ENCODE results near the gene PUM2. TPM values are rescaled to one million over a fixed set of nuclear protein-coding genes. Genes with fewer than 3 reads are reported as not detected.

Gene PUM2
- total RNA-seq, 3 donors from 2014 or later, result 93.5 to 155 (median 115) TPM

DNA sequence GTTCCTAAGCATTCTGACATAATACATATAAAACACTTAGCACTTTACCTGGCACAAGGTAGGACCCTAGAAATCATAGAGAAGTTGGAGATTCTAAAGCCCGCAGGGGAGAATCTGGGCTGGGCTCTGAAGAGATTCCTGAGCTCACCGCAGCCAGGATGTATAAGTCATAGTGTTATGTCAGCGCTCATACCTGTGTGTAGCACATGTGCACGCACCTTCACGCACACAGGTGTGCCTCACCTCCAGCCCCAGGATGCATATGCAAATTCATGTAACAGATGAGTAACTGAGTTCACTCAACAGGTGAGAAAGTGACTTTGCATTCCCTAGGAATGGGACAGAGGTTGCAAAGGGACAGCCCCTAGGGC, 117.8 kb downstream of the PUM2 start:
- peaks cover 20% of the 10 kb centered on the region for H3K4me1 ChIP-seq (ENCODE audit: low read depth)
- TF ChIP-seq, protein P1, sequence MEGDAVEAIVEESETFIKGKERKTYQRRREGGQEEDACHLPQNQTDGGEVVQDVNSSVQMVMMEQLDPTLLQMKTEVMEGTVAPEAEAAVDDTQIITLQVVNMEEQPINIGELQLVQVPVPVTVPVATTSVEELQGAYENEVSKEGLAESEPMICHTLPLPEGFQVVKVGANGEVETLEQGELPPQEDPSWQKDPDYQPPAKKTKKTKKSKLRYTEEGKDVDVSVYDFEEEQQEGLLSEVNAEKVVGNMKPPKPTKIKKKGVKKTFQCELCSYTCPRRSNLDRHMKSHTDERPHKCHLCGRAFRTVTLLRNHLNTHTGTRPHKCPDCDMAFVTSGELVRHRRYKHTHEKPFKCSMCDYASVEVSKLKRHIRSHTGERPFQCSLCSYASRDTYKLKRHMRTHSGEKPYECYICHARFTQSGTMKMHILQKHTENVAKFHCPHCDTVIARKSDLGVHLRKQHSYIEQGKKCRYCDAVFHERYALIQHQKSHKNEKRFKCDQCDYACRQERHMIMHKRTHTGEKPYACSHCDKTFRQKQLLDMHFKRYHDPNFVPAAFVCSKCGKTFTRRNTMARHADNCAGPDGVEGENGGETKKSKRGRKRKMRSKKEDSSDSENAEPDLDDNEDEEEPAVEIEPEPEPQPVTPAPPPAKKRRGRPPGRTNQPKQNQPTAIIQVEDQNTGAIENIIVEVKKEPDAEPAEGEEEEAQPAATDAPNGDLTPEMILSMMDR (IDR thresholded peaks at IDR 0.05), result no peak
- DNase-seq, result peak in 1 of 3 donors; percentile 32
- ATAC-seq, result peak; percentile 9
- no peaks in the 10 kb centered on the region for H3K36me3 ChIP-seq (ENCODE audit: low read depth)
- no peaks in the 10 kb centered on the region for H3K9me3 ChIP-seq
- intact Hi-C loops (cut with DNase I, micrococcal nuclease), result no loop called here
- no peak overlapping the region for H3K4me3 ChIP-seq

DNA sequence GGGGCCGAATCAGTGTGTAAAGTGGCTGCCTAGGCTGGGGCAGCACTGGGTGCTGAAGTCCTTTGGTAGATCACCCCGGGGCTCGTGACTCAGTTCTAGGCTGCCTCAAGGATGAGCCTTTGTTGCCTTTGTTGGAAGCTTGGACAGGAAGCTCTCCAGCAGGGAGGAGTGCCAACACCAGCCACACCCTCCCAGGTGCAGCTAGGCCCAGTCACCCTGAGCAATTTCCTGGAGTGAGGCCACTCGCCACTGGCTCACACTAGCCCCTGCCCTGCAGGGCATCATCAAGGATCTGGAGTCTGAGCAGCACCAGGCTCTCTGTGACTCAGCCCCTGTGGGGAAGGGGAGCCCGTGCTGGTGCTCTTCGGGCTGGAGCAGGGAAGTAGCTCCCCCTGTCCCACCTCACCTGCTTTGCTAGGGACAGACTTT, 119.0 kb downstream of the PUM2 start:
- no peaks in the 10 kb centered on the region for H3K36me3 ChIP-seq (ENCODE audit: low read depth)
- intact Hi-C loops (cut with DNase I, micrococcal nuclease), result no loop called here
- peaks cover 20% of the 10 kb centered on the region for H3K4me1 ChIP-seq (ENCODE audit: low read depth)
- ATAC-seq (peak; percentile 95), DNase-seq (peak; percentile 88 to 92 (median 89))
- H3K4me3 ChIP-seq, result no peak overlapping the region
- TF ChIP-seq, protein P1 (IDR thresholded peaks at IDR 0.05), result no peak
- H3K9me3 ChIP-seq, result no peaks in the 10 kb centered on the region

DNA sequence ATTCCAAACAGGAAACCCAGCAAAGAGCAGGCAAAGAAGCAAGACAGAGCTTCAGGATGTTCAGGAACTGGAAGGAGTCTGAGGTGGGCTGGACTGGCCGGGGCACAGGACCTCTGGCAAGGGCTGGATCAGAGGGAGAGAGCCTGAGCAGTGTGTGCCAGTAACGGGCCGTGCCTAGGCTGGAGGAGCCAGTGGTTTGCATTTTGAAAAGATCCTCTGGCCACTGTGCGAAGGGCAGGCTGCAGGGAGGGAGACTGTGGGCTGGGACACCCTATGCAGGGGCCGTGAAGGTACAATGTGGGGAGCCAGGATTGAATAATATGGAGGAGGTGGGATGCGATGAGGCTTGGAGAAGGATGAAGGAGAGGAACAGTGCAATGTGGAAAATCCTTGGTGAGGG, 119.5 kb downstream of the PUM2 start:
- Histone ChIP-seq H3K4me3 (no peak overlapping the region), H3K9me3 (no peaks in the 10 kb centered on the region), H3K36me3 (ENCODE audit: low read depth) (no peaks in the 10 kb centered on the region), H3K4me1 (ENCODE audit: low read depth) (peaks cover 17% of the 10 kb centered on the region)
- DNase-seq (peak in 1 of 3 donors; percentile 45), ATAC-seq (no peak)
- TF ChIP-seq, protein P1 (IDR thresholded peaks at IDR 0.05), result no peak
- intact Hi-C loops (cut with DNase I, micrococcal nuclease), result no loop called here

- TF ChIP-seq, protein P1 (IDR thresholded peaks at IDR 0.05), result no peak
- no peaks in the 10 kb centered on the region for H3K9me3 ChIP-seq
- H3K4me3 ChIP-seq, result no peak overlapping the region
- ATAC-seq, result no peak
- H3K4me1 ChIP-seq (ENCODE audit: low read depth), result peaks cover 20% of the 10 kb centered on the region
- intact Hi-C loops (cut with DNase I, micrococcal nuclease), result no loop called here
- no peaks in the 10 kb centered on the region for H3K36me3 ChIP-seq (ENCODE audit: low read depth)
- peak in 1 of 3 donors; percentile 1 for DNase-seq
Measured at GRCh38 chr2:20230114-20230425, 120.6 kb downstream of the PUM2 start.

- intact Hi-C loops (cut with DNase I, micrococcal nuclease), result loop anchor here in 1 of 2 donors (10.0 kb wide), 1 partner anchor 95 kb away; no protein-coding TSS in a partner anchor
- ATAC-seq, result no peak
- Histone ChIP-seq H3K4me1 (ENCODE audit: low read depth) (peaks cover 20% of the 10 kb centered on the region), H3K9me3 (no peaks in the 10 kb centered on the region), H3K4me3 (no peak overlapping the region), H3K36me3 (ENCODE audit: low read depth) (no peaks in the 10 kb centered on the region)
- TF ChIP-seq, protein P1 (IDR thresholded peaks at IDR 0.05), result no peak
- DNase-seq, result no peak
Measured at GRCh38 chr2:20229322-20230113, 121.1 kb downstream of the PUM2 start.
